K562 (cell line): ENCODE results near the gene FYB2. TPM values are rescaled to one million over a fixed set of nuclear protein-coding genes. Genes with fewer than 3 reads are reported as not detected.
A peak's percentile ranks its signal among the peaks of the same experiment; 100 is the strongest.

Experiments used
- EGR1 ChIP-seq: fragments of 450-650 bp; conservative IDR thresholded peaks from 2 replicates; pipeline ENCODE4 v1.6.1; 2017; ENCODE audit warnings: mild to moderate bottlenecking
- HNRNPLL ChIP-seq: fragments of 200-400 bp; formaldehyde crosslinking; IDR thresholded peaks from 2 replicates; pipeline ENCODE4 v1.6.1; 2017; ENCODE audit warnings: low read length, low read depth, mild to moderate bottlenecking; ENCODE audit not compliant: poor library complexity, severe bottlenecking
- NCOA6 ChIP-seq: fragments of 450-650 bp; IDR thresholded peaks from 2 replicates; pipeline ENCODE4 v1.6.1; 2017; ENCODE audit warnings: mild to moderate bottlenecking
- NFIX ChIP-seq: fragments of 250-450 bp; sonication (Bioruptor Pico); IDR thresholded peaks from 2 replicates; pipeline ENCODE4 v1.4.0; 2020; ENCODE audit warnings: low read depth, mild to moderate bottlenecking, moderate library complexity
- NRF1 ChIP-seq, 2 experiments: fragments of 450-650 bp; IDR thresholded peaks in 1 of 2; conservative IDR thresholded peaks in 1 of 2; 2 replicates each; pipeline ENCODE4 v1.6.1; 2014; ENCODE audit warnings: mild to moderate bottlenecking in 2 of 2
- PHF21A ChIP-seq: fragments of 450-650 bp; IDR thresholded peaks from 2 replicates; pipeline ENCODE4 v1.6.1; 2017; ENCODE audit warnings: low read depth, borderline replicate concordance
- RAD21 ChIP-seq, 2 experiments: fragments of 250-450 bp in 1 of 2; fragments of 450-650 bp in 1 of 2; sonication (Bioruptor Pico) in 1 of 2; formaldehyde crosslinking in 1 of 2; IDR thresholded peaks in 1 of 2; conservative IDR thresholded peaks in 1 of 2; 2 replicates each; pipeline versions ENCODE4 v1.4.0 to v1.8.0; 2020 to 2022; ENCODE audit warnings: mild to moderate bottlenecking in 2 of 2, moderate library complexity in 1 of 2
- SMC3 ChIP-seq: conservative IDR thresholded peaks from 2 replicates; pipeline ENCODE4 v1.6.1; 2011; ENCODE audit warnings: low read depth, low read length, improper control_type of control experiment; ENCODE audit not compliant: insufficient read depth
- STAG1 ChIP-seq: sonication (generic); formaldehyde crosslinking; IDR thresholded peaks from 2 replicates; pipeline ENCODE4 v1.5.0; 2020; ENCODE audit warnings: missing genetic modification reagents, borderline replicate concordance
- STAT5A ChIP-seq: IDR thresholded peaks from 2 replicates; pipeline ENCODE4 v1.6.1; 2012; ENCODE audit warnings: low read length, inconsistent platforms, borderline replicate concordance
- ZBTB7A ChIP-seq: IDR thresholded peaks from 2 replicates; pipeline ENCODE4 v1.6.1; 2011; ENCODE audit warnings: low read depth, mild to moderate bottlenecking, low read length, moderate library complexity, borderline replicate concordance; ENCODE audit not compliant: control insufficient read depth
- polyA plus RNA-seq, 8 experiments: library from polyadenylated mRNA; depleted of rRNA in 4 of 8; stranded (reverse) in 5 of 8; unstranded in 3 of 8; fragments of >200 nt; fragmentation: Nextera tagmentation in 2 of 8; fragmentation: Illumina TruSeq in 1 of 8; extraction: Ambion mirVana in 2 of 8; extraction: Trizol in 1 of 8; gene quantifications; 2 replicates each; pipeline versions ENCODE4 v1.2.1 to v1.2.3, GENCODE V29; 2011 to 2014; ENCODE audit warnings: inconsistent platforms in 1 of 8, missing spikeins in 1 of 8
- total RNA-seq, 7 experiments: library from RNA; depleted of rRNA in 6 of 7; stranded (reverse); fragments of >200 nt in 6 of 7; fragmentation: Illumina TruSeq in 2 of 7; extraction: Trizol in 2 of 7; gene quantifications; 2 replicates each; pipeline versions ENCODE4 v1.2.1 to v1.2.3, GENCODE V29; 2011 to 2021; ENCODE audit warnings: low replicate concordance in 1 of 7
- TF ChIP-seq, protein P1 (sequence below), 2 experiments: fragments of 450-650 bp; formaldehyde crosslinking in 1 of 2; IDR thresholded peaks; 2 replicates each; pipeline versions ENCODE4 v1.4.0 to v1.6.1; 2014 to 2020; ENCODE audit warnings: mild to moderate bottlenecking in 2 of 2, borderline replicate concordance in 1 of 2, low read depth in 1 of 2
- TF ChIP-seq, protein P2 (sequence below), 3 experiments: IDR thresholded peaks in 2 of 3; conservative IDR thresholded peaks in 1 of 3; 2 replicates each; pipeline ENCODE4 v1.5.1; 2011 to 2012; ENCODE audit warnings: low read length in 3 of 3, mild to moderate bottlenecking in 3 of 3, control low read depth in 2 of 3, improper control_type of control experiment in 1 of 3, inconsistent platforms in 1 of 3, low read depth in 1 of 3, mixed read lengths in 1 of 3, moderate library complexity in 1 of 3; ENCODE audit not compliant: insufficient read depth in 2 of 3

Gene FYB2
- total and polyA plus RNA-seq, 9 of the 15 experiments (the other 6 are each of a cell fraction or from before 2014, with no cell fraction given), result not detected

GRCh38 chr1:56820755-56821461 is 1.7 kb upstream of the FYB2 start (continued):
- TF ChIP-seq, protein P1, sequence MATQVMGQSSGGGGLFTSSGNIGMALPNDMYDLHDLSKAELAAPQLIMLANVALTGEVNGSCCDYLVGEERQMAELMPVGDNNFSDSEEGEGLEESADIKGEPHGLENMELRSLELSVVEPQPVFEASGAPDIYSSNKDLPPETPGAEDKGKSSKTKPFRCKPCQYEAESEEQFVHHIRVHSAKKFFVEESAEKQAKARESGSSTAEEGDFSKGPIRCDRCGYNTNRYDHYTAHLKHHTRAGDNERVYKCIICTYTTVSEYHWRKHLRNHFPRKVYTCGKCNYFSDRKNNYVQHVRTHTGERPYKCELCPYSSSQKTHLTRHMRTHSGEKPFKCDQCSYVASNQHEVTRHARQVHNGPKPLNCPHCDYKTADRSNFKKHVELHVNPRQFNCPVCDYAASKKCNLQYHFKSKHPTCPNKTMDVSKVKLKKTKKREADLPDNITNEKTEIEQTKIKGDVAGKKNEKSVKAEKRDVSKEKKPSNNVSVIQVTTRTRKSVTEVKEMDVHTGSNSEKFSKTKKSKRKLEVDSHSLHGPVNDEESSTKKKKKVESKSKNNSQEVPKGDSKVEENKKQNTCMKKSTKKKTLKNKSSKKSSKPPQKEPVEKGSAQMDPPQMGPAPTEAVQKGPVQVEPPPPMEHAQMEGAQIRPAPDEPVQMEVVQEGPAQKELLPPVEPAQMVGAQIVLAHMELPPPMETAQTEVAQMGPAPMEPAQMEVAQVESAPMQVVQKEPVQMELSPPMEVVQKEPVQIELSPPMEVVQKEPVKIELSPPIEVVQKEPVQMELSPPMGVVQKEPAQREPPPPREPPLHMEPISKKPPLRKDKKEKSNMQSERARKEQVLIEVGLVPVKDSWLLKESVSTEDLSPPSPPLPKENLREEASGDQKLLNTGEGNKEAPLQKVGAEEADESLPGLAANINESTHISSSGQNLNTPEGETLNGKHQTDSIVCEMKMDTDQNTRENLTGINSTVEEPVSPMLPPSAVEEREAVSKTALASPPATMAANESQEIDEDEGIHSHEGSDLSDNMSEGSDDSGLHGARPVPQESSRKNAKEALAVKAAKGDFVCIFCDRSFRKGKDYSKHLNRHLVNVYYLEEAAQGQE (IDR thresholded peaks at IDR 0.05; ENCODE audit: borderline replicate concordance), result peak; percentile 40; the same call in 1 of the 2 replicates
- TF ChIP-seq, protein P1 (CRISPR knock-in tag; IDR thresholded peaks at IDR 0.05; ENCODE audit: low read depth), result no peak
- TF ChIP-seq HNRNPLL (peak; percentile 55), STAG1 (peak; percentile 44; the same call in 1 of the 2 replicates), ZBTB7A (no peak), RAD21 (CRISPR knock-in tag; conservative IDR thresholded peaks at IDR 0.05 in 1 of 2, IDR thresholded peaks at IDR 0.05 in 1 of 2) (peak; percentile 47 to 80), NRF1 (conservative IDR thresholded peaks at IDR 0.05 in 1 of 2, IDR thresholded peaks at IDR 0.05 in 1 of 2) (0 out of 4 replicates have a peak, but pooled peaks of 1 of the 2 experiments have one; percentile 10), SMC3 (peak; percentile 50), STAT5A (no peak), NFIX (CRISPR knock-in tag) (no peak), NCOA6 (no peak), EGR1 (peak; percentile 29; the same call in 1 of the 2 replicates), PHF21A (no peak)
- TF ChIP-seq, protein P2, sequence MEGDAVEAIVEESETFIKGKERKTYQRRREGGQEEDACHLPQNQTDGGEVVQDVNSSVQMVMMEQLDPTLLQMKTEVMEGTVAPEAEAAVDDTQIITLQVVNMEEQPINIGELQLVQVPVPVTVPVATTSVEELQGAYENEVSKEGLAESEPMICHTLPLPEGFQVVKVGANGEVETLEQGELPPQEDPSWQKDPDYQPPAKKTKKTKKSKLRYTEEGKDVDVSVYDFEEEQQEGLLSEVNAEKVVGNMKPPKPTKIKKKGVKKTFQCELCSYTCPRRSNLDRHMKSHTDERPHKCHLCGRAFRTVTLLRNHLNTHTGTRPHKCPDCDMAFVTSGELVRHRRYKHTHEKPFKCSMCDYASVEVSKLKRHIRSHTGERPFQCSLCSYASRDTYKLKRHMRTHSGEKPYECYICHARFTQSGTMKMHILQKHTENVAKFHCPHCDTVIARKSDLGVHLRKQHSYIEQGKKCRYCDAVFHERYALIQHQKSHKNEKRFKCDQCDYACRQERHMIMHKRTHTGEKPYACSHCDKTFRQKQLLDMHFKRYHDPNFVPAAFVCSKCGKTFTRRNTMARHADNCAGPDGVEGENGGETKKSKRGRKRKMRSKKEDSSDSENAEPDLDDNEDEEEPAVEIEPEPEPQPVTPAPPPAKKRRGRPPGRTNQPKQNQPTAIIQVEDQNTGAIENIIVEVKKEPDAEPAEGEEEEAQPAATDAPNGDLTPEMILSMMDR (IDR thresholded peaks at IDR 0.05 in 2 of 3, conservative IDR thresholded peaks at IDR 0.05 in 1 of 3; ENCODE audit: insufficient read depth in 2 of 3, low read depth in 1 of 3, low read length in 3 of 3), result peak; percentile 82 to 94 (median 88)
